T-helper 2 cell treated with Interferon-gamma antibody and Interleukin-4, amounts not matched to agents 100 ng/mL and 5 ng/mL, for 36 hours (primary cell): ENCODE data around the gene CAPN5. TPM values are rescaled to one million over a fixed set of nuclear protein-coding genes. Genes with fewer than 3 reads are reported as not detected.
"Not testable (repeated sequence)": the region's sequence is repeated elsewhere in the genome, so short reads cannot be mapped to it uniquely, and the experiment has no call there.

Source experiments
- intact Hi-C: fragments of 100-400 bp; cut with micrococcal nuclease; formaldehyde crosslinking; loops from one replicate; pipeline ENCODE4 v1.15.1; 2023
- total RNA-seq: library from RNA; stranded (reverse); gene quantifications from 2 replicates; pipeline ENCODE4 v1.2.3, GENCODE V29; 2022

Gene CAPN5
- total RNA-seq, 1 donor from 2014 or later, result 0.80 TPM

DNA sequence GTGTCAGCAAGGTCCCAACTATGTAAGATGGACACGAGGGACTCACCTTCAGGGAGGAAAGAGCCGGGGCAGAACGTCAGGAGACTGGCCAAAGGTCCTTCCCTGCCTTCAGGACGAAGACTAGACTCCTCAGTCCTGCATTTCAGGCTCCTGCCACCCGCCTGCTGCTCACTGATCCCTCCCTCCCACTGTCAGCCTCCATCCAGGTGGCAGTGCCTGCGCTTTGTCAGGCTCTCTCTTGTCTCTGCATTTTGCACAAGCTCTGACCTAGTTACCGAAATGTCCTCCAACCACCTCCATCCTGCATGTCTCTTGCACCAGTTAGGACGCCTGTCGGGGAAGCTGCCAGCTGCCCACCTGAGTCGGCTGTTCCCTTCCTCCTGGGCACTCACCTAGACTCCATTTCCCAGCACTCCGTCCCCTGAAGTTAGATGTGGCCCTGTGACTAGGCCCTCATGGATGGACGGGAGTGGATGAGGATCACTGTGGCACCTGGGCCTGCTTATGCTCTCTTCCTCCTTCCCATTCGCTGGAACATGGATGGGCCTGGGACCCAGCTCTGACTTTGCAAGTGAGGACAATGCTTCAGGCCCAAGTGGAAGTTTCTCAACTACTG lies 24.6 kb upstream of the CAPN5 start:
- intact Hi-C loops, result loop anchor here (10.0 kb wide), 1 partner anchor 503 kb away; no protein-coding TSS in a partner anchor

DNA sequence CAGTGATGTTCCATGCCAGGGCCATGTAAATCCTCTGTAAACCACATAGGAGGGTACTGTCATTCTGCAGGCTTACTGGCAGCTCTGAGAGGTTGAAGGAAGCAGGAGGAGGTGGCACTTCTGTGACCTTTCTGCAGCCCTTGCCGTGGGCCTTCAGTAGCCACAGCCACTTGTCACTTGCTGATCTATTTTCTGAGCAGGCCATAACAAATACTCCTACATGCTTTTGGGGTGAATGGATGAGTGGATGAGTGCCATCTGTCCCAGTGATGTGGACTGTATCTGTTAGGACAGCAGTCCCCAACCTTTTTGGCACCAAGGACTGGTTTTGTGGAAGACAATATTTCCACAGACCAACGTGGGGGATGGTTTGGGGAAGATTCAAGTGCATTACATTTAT lies 22.4 kb upstream of the CAPN5 start:
- intact Hi-C loops, result loop anchor here (10.0 kb wide), 1 partner anchor 500 kb away; no protein-coding TSS in a partner anchor

DNA sequence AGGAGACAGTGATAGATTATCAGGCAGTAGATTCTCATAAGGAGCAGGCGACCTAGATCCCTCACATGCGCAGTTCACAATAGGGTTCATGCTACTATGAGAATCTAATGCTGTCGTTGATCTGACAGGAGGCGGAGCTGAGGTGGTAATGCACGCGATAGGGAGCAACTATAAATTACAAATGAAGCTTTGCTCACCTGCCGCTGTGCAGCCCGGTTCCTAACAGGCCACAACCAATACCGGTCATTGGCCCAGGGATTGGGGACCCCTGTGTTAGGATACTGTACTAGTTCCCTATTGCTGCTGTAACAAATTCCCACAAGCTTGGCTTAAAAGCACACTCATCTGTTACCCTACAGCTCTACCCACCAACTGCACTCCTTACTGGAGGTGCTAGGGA lies 21.9 kb upstream of the CAPN5 start:
- intact Hi-C loops, result loop anchor here (5.0 to 10.0 kb wide), 4 partner anchors 123 to 808 kb away; no protein-coding TSS in a partner anchor

DNA sequence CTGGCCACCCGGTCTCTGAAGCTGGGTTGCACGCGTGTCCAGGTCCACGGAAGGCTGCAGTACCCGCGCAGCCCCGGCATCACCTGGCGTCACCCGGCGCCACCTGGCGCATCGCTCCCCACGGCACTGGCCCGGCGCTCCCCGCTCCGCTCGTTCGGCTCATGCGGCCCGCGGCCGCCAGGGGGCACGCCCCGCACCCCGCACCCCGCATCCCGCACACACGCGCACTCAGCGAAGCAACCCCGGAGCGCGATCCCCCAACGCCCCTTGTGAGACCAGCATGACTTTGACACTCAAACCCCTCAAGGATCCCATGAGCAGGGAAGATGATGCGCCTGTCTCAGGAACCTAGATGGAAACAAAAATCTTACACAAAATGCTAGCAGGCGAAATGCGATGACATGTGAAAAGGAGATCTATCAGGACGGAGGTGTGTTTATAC lies 20.7 kb upstream of the CAPN5 start:
- intact Hi-C loops, result loop anchor here (2.0 to 10.0 kb wide), 6 partner anchors 37 to 809 kb away; no protein-coding TSS in a partner anchor

DNA sequence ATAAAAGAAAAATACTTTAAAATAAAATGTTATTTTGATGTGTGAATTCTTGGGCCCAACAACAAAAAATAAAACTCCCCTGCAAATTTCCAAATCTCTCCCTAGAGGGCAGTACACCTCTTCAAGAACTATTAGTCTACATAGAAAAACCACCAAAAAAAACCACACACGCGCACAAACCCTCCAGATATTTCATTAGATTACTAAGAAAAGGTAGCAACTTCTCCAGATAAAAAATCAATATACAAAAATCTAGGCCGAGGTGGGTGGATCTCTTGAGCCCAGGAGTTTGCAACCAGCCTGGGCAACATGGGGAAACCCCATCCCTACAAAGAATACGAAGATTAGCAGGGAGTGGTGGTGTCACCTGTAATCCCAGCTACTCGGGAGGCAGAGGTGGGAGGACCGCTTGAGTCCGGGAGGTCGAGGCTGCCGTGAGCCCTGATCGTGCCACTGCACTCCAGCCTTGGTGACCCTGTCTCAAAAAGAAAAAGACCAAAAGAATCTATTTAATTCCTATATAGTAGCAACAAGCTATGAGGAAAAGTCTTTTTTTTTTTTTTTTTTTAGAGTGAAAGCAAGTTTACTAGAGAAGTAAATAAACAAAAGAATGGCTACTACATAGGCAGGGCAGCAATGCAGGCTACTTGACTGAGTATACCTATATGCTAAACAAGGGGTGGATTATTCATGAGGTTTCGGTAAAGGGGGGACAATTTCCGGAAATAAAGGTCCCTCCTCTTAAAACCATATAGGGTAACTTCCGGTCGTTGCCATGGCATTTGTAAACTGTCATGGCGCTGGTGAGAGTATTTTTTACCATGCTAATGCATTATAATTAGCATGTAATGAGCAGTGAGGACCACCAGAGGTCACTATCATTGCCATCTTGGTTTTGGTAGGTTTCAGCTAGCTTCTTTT lies 19.5 kb upstream of the CAPN5 start:
- intact Hi-C loops, result loop anchor here (1.0 to 10.0 kb wide), 8 partner anchors 19 to 810 kb away; partner anchors contain the start of gene CAPN5

DNA sequence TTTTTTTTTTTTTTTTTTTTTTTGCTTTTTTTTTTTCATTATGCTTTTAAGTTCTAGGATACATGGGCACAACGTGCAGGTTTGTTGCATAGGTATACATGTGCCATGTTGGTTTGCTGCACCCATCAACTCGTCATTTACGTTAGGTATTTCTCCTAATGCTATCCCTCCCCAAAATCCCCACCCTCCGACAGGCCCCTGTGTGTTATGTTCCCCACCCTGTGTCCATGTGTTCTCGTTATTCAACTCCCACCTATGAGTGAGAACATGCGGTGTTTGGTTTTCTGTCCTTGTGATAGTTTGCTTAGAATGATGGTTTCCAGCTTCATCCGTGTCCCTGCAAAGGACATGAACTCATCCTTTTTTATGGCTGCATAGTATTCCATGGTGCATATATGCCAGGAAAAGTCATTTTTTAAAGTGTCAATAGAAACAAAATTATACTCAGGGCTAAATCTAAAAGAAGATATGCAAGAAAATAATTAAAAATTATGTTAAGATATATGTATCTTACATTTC lies 18.8 kb upstream of the CAPN5 start:
- intact Hi-C loops, result loop anchor here (1.0 to 10.0 kb wide), 8 partner anchors 18 to 811 kb away; partner anchors contain the start of gene CAPN5

DNA sequence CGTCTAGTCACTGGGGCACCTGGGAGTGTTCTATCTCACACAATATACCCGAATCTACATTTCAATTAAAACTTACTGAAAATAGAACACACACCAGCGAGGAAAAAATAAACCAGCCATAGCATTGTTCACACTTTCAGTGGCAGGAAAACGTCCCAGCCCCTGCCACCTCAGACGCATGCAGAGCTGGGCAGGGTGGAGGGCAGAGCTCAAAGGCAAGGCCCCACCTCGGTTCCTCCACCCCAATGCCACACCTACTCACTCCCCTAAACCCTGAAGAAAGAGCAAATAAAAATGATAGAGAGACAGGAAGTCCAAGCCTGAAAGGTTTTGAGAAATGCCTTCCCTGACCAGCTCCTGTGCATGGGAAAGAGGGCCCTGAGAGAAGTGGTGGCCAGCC lies 17.7 kb upstream of the CAPN5 start:
- intact Hi-C loops, result loop anchor here (5.0 to 10.0 kb wide), 4 partner anchors 127 to 812 kb away; no protein-coding TSS in a partner anchor

DNA sequence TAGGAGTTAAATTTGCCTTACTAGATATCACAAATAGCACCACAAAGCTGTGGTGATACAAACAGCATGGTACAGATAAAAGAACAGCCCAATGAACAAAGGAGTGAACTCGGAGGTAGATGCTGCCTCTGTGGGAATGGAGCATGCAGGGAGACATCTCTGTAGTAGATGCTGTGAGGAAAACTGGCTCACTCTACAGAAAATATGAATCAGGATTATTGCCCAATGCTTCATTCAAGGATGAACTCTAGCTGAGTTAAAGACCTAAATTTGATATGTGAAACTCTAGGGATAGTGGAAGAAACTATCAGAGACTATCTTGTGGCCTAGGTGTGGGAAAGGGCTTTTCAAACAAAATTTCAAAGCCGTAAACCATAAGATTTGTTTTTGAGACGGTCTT lies 15.3 kb upstream of the CAPN5 start:
- intact Hi-C loops, result no loop called here

DNA sequence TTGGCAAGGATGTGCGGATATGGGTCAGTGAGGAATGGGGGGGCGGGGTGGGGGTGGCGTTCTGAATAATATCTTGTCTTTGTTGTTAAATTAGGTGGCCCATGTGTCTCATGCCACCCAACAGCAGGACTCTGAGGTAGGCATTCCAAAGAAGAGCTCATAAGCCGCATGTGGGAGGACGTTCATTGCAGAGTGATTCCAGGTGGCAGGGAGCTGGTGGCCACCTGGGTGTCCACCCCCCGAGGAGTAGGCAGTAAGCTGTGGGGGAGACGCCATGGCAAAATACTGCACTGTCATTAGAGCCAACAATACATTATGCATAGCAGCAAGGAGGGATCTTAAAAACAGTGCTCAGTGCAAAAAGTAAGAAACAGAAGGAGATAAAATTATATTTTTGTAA lies 14.3 kb upstream of the CAPN5 start:
- intact Hi-C loops, result no loop called here

DNA sequence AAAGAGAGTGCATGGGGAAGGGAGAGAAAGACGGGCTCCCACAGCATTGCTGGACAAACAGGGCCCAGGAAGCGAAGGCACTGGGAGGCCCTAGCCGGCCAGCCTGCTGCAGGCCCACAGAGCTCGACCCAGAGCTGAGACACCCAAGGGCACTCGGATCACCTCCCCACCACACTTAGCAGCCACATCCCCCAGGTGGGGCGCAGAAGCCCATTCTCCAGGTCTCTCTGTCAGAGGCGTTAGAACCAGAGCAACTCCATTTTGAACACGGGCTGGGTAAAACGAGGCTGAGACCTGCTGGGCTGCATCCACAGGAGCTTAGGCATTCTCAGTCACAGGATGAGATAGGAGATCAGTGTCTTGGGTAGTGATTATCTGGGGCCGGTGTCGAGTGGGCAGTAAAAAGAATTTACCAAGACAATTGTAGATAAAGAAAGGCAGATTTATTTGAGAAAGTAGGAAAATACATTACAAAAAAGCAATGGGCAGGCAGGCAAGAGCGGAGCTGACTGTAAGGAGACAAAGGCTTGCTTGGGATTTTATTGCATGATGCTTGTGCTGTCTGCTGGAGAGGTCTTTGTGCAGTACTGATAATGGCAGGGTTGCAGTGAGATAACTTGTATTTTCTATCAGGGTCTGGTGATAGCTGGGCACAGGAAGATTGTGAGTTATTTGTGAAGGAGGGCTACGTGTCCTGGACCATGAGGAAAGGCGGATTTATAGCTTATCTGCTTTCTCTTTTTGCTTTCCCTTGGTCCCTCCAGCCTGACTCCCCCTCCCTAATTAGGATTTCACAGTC lies 13.4 kb upstream of the CAPN5 start:
- intact Hi-C loops, result no loop called here

DNA sequence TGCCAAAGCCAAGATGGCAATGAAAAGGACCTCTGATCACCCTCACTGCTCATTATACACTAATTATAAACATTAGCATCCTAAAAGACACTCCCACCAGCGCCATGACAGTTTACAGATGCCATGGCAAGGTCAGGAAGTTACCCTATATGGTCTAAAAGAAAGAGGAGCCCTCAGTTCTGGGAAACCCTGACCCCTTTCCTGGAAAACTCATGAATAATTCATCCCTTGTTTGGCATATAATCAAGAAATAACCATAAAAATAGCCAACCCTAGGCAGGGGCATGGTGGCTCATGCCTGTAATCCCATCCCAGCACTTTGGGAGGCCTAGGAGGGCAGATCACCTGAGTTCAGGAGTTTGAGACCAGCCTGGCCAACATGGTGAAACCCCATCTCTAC lies 12.7 kb upstream of the CAPN5 start:
- intact Hi-C loops, result no loop called here

DNA sequence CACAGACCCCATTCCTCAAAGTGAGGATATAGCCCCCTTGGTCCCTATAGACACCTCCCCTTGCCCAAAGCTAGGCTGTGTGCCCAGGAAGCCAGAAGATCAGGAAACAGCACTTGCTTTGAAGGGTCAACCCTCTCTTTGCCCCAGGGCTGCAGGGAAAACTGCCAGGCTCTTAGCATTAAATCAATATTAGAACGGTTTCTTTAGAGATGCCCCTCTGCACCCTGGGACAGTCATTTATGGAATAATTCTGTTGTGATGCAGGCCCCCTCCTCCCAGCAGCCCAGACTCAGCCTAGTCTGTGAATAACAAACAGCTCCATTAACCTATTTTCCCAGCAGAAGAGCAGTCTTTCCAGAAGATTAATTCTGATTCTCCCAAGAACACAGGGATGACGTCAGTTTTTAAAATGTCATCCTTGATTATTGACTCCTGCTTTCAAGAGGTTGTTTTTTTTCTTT lies 11.6 kb upstream of the CAPN5 start:
- intact Hi-C loops, result no loop called here

DNA sequence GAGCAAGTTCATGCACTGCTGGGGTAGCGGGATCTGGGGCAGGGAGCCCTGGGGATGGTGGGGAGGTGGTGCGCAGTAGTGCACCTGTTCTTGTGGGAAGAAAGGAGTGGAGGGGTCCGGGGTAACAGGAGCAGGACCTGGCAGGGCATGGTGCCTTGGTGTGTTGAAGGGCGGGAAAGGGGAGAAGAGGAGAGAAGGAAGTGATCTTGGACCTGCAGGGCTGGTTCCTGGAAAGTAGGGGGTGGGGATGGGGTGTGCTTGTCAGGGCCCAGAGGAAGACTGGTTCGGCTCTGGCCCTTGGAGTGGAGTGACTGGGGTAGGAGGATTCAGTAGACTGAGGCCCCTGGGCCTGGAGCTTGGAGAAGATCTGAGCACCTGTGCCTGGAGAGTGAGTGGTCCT lies 10.9 kb upstream of the CAPN5 start:
- intact Hi-C loops, result no loop called here

DNA sequence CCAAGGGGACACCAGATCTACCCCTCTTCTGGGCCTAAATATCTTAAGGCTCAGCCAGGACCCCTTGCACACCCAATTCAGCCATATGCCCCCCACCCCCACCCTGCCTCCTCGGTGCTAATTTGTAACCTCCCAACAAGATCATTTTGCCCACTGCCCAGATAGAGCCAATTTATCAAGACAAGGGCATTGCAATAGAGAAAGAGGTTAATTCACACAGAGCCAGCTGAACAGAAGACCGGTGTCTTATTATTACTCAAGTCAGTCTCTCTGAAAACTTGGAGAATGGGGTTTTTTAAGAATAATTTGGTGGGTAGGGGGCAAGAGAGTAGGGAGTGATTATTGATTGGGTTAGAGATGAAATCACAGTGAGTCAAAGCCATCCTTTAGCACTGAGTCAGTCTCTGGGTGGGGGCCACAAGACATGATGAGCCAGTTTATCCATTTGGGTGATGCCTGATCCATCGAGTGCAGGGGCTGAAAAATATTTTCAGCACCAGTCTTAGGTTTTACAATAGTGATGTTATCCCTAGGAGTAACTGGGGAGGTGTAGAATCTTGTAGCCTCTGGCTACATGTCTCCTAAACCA lies 9.9 kb upstream of the CAPN5 start:
- intact Hi-C loops, result no loop called here

DNA sequence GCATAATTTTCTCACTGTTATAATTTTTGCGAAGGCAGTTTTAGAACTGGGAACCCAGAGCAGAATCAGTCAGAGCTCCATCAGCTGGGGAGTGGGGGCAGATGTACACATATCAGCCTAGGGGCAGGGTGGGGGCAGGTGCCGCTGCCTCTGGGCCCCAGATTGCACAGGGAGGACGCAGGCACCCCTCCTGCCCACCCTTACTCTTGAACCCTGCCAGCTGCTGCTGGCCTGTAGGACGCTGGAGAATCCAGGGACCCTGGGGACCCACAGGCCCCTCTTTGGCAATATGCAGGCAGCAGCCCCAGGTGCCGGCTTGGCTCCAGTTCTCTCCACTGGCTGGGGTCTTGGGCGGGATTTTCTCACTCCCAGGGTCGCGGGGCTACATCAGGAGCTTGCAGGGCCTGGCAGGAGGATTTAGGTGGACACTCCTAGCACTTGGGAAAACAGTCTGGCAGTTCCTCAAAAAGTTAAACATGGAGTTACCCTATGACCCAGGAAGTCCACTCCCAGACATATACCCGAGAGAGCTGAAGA lies 8.8 kb upstream of the CAPN5 start:
- intact Hi-C loops, result no loop called here

DNA sequence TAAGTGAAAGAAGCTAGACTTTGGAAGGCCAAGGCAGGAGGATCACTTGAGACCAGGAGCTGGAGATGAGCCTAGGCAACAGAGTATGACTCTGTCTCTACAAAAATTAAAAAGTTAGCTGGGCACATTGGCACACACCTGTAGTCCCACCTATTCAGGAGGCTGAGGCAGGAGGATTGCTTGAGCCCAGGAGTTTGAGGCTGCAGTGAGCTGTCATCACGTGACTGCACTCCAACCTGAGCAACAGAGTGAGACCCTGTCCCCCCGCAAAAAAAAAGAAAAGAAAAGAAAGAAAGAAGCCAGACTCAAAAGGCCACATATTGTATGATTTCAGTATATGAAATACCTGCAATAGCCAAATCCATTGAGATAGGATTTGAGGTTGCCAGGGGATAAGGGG lies 7.9 kb upstream of the CAPN5 start:
- intact Hi-C loops, result no loop called here

DNA sequence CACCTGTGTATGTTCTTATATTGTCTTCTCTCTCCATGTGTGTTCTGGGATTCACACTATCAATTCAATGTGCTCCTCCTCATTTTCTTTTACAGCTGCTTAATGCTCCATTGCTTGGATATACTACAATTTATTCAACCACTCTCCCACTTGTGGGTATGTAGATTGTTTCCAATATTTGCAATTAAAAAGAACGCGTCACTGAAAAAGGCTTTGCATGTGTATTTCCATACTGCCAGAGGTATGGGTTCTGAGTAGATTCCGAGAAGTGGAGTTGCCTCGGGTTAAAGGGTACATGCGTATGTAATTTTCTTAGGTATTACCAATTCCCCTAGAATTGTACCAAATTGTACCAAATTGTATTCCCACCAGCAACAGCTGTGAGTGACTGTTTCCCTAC lies 7.0 kb upstream of the CAPN5 start:
- intact Hi-C loops, result no loop called here

DNA sequence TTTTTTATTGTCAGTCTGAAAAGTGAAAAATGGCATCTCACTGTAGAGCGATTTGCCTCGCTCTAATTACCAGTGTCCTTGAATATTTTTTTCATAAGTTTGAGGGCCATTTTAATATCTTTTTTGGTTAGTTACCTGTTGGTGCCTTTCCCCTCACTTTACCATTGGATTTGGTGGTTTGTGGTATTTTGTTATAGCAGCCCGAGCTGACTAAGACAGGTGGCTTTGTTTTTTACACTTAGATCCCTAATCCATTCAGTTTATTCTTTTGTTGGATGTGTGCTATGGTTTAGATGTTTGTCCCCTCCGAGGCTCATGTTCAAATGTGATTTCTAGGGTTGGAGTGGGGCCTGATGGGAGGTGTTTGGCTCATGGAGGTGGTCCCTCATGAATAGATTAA lies 6.5 kb upstream of the CAPN5 start:
- intact Hi-C loops, result no loop called here

DNA sequence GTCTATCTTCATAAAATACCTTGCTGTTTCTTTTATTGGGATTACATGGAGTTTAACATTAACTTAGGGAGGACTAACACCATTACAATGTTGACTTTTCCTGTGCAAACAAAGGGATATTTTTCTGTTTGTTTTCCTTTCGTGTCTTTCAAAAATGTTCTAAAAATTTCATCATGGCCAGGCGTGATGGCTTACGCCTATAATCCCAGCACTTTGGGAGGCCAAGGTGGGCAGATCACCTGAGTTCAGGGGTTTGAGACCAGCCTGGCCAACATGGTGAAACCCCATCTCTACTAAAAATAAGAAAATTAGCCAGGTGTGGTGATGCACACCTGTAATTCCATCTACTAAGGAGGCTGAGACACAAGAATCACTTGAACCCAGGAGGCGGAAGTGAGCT lies 5.5 kb upstream of the CAPN5 start:
- intact Hi-C loops, result not testable (repeated sequence)

DNA sequence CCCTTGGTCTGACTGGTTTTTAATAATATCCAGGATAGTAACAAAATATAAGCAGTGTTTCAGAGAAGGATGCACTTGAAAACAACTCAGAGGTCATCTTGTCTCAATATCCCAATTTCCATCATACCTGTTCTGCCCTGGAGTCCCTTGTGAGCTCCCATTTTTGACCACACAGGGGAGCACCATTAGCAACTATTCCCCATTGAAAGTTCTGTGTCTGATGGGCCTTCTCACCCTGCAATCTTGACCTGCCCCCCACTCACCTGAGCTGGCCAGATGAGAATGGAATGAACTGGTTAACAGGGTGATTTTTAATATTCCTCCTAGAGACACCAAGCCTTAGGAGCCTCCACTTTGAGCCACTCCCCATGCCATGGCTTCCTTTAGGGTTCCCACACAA lies 3.8 kb upstream of the CAPN5 start:
- intact Hi-C loops, result no loop called here
